DND-41 (cell line): ENCODE measurements around the gene FLT4.

Source experiments
- ATAC-seq: fragments of 200-7000 bp; cut with Tn5 transposase; 3 replicates; pipeline ENCODE4 v1.9.1; 2021; ENCODE audit warnings: low read depth; ENCODE audit not compliant: insufficient read depth
- DNase-seq: peaks from one replicate; pipeline ENCODE4 v3.0.0-alpha.2; 2020
- H2AFZ ChIP-seq: 2 replicates; pipeline ENCODE4 v1.6.0; 2012; ENCODE audit warnings: low read depth, low read length
- H3K27ac ChIP-seq: 2 replicates; pipeline ENCODE4 v1.5.1; 2012; ENCODE audit warnings: low read length, inconsistent platforms
- H3K27me3 ChIP-seq: fragments of 200-600 bp; sonication (generic); 2 replicates; pipeline ENCODE4 v1.6.0; 2012; ENCODE audit warnings: low read length, mild to moderate bottlenecking, inconsistent platforms; ENCODE audit not compliant: insufficient read depth, poor library complexity
- H3K36me3 ChIP-seq: 2 replicates; pipeline ENCODE4 v1.5.1; 2012; ENCODE audit warnings: low read length, inconsistent platforms; ENCODE audit not compliant: insufficient read depth
- H3K4me1 ChIP-seq: 2 replicates; pipeline ENCODE4 v1.5.1; 2012; ENCODE audit warnings: mild to moderate bottlenecking, low read length; ENCODE audit not compliant: insufficient read depth
- H3K4me2 ChIP-seq: 2 replicates; pipeline ENCODE4 v1.6.0; 2012; ENCODE audit warnings: mild to moderate bottlenecking, moderate library complexity, low read length, inconsistent platforms; ENCODE audit not compliant: insufficient read depth
- H3K4me3 ChIP-seq, 2 experiments: fragments of 200-600 bp in 1 of 2; shearing (Covaris generic) in 1 of 2; 2 replicates each; pipeline ENCODE4 v1.5.1; 2012 to 2016; ENCODE audit warnings: inconsistent platforms in 2 of 2, low read length in 2 of 2, mild to moderate bottlenecking in 2 of 2, low read depth in 1 of 2, moderate library complexity in 1 of 2
- H3K79me2 ChIP-seq: 2 replicates; pipeline ENCODE4 v1.6.0; 2012; ENCODE audit warnings: low read length, inconsistent platforms; ENCODE audit not compliant: insufficient read depth
- H3K9ac ChIP-seq: 2 replicates; pipeline ENCODE4 v1.6.0; 2012; ENCODE audit warnings: low read depth, mild to moderate bottlenecking, inconsistent platforms, low read length, moderate library complexity
- H3K9me3 ChIP-seq: 2 replicates; pipeline ENCODE4 v1.5.1; 2012; ENCODE audit warnings: low read length, moderate library complexity, mild to moderate bottlenecking, inconsistent platforms; ENCODE audit not compliant: insufficient read depth, severe bottlenecking
- H4K20me1 ChIP-seq: 2 replicates; pipeline ENCODE4 v1.6.0; 2012; ENCODE audit warnings: low read length; ENCODE audit not compliant: insufficient read depth
- EZH2 ChIP-seq: IDR thresholded peaks from 3 replicates; pipeline ENCODE4 v1.6.1; 2012; ENCODE audit warnings: borderline replicate concordance, low read depth, mild to moderate bottlenecking, moderate library complexity, low read length, inconsistent platforms; ENCODE audit not compliant: severe bottlenecking
- TF ChIP-seq, protein P1 (sequence below): IDR thresholded peaks from 2 replicates; pipeline ENCODE4 v1.5.1; 2012; ENCODE audit warnings: borderline replicate concordance, low read length, moderate library complexity, mild to moderate bottlenecking; ENCODE audit not compliant: poor library complexity, severe bottlenecking; ENCODE audit errors: extremely low read depth

The FLT4 gene

DNA sequence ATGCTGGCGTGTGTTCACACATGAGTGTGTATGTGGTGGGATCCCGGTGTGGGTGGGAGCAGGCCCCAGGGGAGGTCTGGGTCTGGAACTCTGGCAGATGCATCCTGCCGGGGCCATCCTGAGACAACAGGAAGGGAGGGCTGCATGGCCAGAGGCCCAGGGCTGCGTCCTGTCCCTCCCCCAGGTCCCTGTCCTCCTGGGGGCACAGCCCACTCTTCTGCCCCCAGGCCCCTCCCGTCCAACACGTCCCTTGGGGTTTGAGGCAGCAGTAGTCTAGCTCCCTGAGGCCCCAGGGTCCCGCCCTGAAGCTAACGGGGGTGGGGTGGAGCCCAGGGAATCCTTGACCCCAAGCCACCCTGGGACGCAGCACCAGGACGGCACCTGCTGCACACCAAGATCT, 16.6 kb downstream of the FLT4 start:
- Histone ChIP-seq H4K20me1 (no peaks in the 10 kb centered on the region; the same call in 1 of the 2 replicates), H3K4me1 (no peaks in the 10 kb centered on the region), H3K9ac (no peak overlapping the region), H3K36me3 (no peaks in the 10 kb centered on the region), H3K4me2 (no peak overlapping the region), H2AFZ (no peak overlapping the region), H3K79me2 (no peaks in the 10 kb centered on the region), H3K27me3 (no peaks in the 10 kb centered on the region), H3K9me3 (no peaks in the 10 kb centered on the region), H3K27ac (no peak overlapping the region), H3K4me3 (no peak overlapping the region)
- TF ChIP-seq, protein P1, sequence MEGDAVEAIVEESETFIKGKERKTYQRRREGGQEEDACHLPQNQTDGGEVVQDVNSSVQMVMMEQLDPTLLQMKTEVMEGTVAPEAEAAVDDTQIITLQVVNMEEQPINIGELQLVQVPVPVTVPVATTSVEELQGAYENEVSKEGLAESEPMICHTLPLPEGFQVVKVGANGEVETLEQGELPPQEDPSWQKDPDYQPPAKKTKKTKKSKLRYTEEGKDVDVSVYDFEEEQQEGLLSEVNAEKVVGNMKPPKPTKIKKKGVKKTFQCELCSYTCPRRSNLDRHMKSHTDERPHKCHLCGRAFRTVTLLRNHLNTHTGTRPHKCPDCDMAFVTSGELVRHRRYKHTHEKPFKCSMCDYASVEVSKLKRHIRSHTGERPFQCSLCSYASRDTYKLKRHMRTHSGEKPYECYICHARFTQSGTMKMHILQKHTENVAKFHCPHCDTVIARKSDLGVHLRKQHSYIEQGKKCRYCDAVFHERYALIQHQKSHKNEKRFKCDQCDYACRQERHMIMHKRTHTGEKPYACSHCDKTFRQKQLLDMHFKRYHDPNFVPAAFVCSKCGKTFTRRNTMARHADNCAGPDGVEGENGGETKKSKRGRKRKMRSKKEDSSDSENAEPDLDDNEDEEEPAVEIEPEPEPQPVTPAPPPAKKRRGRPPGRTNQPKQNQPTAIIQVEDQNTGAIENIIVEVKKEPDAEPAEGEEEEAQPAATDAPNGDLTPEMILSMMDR, result no peak
- no peak for TF ChIP-seq EZH2
- ATAC-seq (no peak), DNase-seq (no peak)

DNA sequence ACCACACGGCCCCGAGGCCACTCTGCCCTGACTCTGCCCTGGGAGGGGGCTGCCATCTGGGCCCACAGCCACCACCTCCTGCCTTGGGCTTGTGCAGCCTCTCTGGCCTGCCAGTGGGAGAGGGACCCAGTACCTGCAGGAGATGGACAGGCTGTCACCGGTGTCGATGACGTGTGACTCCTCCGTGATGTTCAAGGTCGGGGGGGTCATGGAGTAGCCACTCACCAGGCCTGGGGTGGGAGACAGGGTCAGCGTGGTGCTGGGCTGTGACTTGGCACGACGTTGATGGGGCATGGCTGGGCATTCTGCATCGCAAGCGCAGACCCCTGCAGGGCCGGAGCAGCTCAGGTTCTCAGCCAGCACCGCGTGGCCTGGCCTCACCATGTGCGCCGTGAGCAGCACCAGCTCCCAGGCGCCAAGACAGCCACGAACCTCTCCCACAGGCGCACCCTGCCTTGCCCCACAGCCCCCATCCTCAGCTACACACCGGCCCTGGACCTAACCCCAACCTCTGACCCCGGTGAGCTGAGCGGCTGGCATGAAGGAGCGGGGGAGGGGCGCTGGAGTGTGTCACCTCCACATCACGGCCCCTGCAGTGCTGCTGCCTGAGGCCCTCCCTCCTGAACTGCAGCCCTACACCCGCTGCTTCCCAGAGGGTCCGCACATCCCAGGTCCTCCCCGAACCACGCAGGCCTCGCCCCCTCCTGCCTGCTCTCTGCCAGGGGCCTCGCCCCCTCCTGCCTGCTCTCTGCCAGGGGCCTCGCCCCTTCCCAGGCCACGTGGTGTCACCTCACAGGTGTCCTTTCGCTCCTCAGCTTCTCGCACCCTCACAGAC, 17.6 kb downstream of the FLT4 start:
- H3K27ac ChIP-seq, result no peak overlapping the region
- H2AFZ ChIP-seq, result no peak overlapping the region
- H3K9ac ChIP-seq, result no peak overlapping the region
- H3K4me3 ChIP-seq, result no peak overlapping the region
- no peak for DNase-seq
- no peaks in the 10 kb centered on the region; the same call in 1 of the 2 replicates for H4K20me1 ChIP-seq
- no peaks in the 10 kb centered on the region for H3K79me2 ChIP-seq
- no peaks in the 10 kb centered on the region for H3K36me3 ChIP-seq
- ATAC-seq, result no peak
- H3K4me2 ChIP-seq, result no peak overlapping the region
- TF ChIP-seq, protein P1, result no peak
- no peak for TF ChIP-seq EZH2
- no peaks in the 10 kb centered on the region for H3K27me3 ChIP-seq
- no peaks in the 10 kb centered on the region for H3K9me3 ChIP-seq
- no peaks in the 10 kb centered on the region for H3K4me1 ChIP-seq

DNA sequence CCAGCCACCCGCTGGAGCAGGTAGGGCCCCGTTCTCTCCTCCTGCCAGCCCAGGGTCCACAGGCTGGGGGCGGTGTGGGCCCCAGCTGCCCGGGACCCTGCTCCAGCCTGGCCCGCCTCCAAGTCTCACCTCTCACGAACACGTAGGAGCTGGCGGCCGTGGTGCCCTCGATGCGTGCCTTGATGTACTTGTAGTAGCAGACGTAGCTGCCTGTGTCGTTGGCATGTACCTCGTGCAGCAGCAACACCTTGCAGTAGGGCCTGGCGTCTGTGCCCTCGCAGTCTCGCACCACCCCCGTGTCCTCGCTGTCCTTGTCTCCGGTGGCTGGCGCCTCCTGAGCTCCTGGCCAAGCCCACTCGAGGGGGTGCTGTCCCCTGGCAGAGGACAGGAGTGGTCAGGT, 19.0 kb downstream of the FLT4 start:
- DNase-seq, result no peak
- Histone ChIP-seq H3K36me3 (no peaks in the 10 kb centered on the region), H3K4me2 (no peak overlapping the region), H3K4me3 (no peak overlapping the region), H3K27ac (no peak overlapping the region), H3K9ac (no peak overlapping the region), H3K9me3 (no peaks in the 10 kb centered on the region), H3K79me2 (no peaks in the 10 kb centered on the region), H3K27me3 (no peaks in the 10 kb centered on the region), H2AFZ (no peak overlapping the region), H3K4me1 (no peaks in the 10 kb centered on the region), H4K20me1 (peaks cover 6% of the 10 kb centered on the region; the same call in 1 of the 2 replicates)
- ATAC-seq, result no peak
- TF ChIP-seq, protein P1, result no peak
- TF ChIP-seq EZH2, result no peak
